Left ventricle myocardium inferior (tissue), 1 donor: ENCODE data around the gene TTF2. TPM values are rescaled to one million over a fixed set of nuclear protein-coding genes. Genes with fewer than 3 reads are reported as not detected.

ENCODE experiments used
- DNase-seq: peaks from one replicate; pipeline ENCODE4 v3.0.0-alpha.2; 2020
- H3K27ac ChIP-seq: fragments of 200-600 bp; replicated peaks from 2 replicates; pipeline ENCODE4 v1.8.0; 2021
- H3K27me3 ChIP-seq: fragments of 200-600 bp; 2 replicates; pipeline ENCODE4 v1.8.0; 2021; ENCODE audit warnings: low read depth
- H3K36me3 ChIP-seq: fragments of 200-600 bp; 2 replicates; pipeline ENCODE4 v1.8.0; 2021
- H3K4me1 ChIP-seq: fragments of 200-600 bp; 2 replicates; pipeline ENCODE4 v1.8.0; 2021
- H3K4me3 ChIP-seq: fragments of 200-600 bp; 2 replicates; pipeline ENCODE4 v1.8.0; 2021; ENCODE audit warnings: mild to moderate bottlenecking, moderate library complexity
- H3K9me3 ChIP-seq: fragments of 200-600 bp; replicated peaks from 2 replicates; pipeline ENCODE4 v1.8.0; 2021
- intact Hi-C: fragments of 100-400 bp; cut with micrococcal nuclease; formaldehyde crosslinking; loops from one replicate; pipeline ENCODE4 v1.11.0; 2022
- total RNA-seq: library from RNA; stranded (reverse); fragmentation: NEBNext Ultra II Directional; extraction: Animal tissue kit (Norgen Biotek cat#: 25700); gene quantifications from one replicate; pipeline ENCODE4 v1.2.1, GENCODE V29; 2021
- TF ChIP-seq, protein P1 (sequence below): fragments of 200-600 bp; IDR thresholded peaks from 2 replicates; pipeline ENCODE4 v1.8.0; 2021; ENCODE audit warnings: antibody characterized with exemption, mild to moderate bottlenecking, borderline replicate concordance
- donor health status: DM: no; HTN: yes; CAD: no; lungs with severe emphysema.

Gene TTF2
- total RNA-seq, 1 donor from 2014 or later, result 6.4 TPM

DNA sequence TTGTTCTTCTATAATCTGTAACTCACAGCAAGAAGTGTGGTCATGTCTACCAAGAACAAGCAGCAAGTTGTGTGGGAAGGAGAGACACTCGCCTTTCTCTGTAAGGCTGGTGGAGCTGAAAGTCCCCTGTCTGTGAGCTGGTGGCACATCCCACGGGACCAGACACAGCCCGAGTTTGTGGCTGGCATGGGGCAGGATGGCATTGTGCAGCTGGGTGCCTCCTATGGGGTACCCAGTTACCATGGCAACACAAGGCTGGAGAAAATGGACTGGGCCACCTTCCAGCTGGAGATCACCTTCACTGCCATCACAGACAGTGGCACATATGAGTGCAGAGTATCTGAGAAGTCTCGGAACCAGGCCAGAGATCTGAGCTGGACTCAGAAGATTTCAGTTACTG is 43.1 kb upstream of the TTF2 start:
- no peak overlapping the region for H3K4me3 ChIP-seq
- H3K4me1 ChIP-seq, result peaks cover 9% of the 10 kb centered on the region
- H3K9me3 ChIP-seq, result no peaks in the 10 kb centered on the region
- DNase-seq, result no peak
- H3K27me3 ChIP-seq, result no peaks in the 10 kb centered on the region
- no peaks in the 10 kb centered on the region for H3K36me3 ChIP-seq
- intact Hi-C loops, result no loop called here
- H3K27ac ChIP-seq, result peak overlapping the region; percentile 53
- TF ChIP-seq, protein P1, sequence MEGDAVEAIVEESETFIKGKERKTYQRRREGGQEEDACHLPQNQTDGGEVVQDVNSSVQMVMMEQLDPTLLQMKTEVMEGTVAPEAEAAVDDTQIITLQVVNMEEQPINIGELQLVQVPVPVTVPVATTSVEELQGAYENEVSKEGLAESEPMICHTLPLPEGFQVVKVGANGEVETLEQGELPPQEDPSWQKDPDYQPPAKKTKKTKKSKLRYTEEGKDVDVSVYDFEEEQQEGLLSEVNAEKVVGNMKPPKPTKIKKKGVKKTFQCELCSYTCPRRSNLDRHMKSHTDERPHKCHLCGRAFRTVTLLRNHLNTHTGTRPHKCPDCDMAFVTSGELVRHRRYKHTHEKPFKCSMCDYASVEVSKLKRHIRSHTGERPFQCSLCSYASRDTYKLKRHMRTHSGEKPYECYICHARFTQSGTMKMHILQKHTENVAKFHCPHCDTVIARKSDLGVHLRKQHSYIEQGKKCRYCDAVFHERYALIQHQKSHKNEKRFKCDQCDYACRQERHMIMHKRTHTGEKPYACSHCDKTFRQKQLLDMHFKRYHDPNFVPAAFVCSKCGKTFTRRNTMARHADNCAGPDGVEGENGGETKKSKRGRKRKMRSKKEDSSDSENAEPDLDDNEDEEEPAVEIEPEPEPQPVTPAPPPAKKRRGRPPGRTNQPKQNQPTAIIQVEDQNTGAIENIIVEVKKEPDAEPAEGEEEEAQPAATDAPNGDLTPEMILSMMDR, result no peak

DNA sequence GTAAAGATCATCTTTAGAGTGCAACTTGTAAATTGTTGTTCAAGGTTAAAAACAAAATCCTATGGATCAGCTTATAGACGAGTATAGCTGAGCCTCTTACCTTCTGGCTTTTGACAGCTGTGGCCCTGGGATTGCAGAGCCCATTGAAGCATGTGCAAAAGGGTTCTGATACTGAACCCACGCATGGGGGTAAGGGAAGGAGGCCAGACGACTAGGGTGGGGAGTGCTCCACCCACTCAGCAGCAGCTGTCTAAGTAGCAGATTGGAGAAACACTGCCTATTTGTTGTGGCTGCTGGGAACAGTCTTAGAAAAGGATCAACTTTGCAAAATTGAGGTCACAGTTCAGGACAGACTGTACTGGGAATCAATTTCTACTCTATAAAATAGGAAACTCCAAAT is 42.5 kb upstream of the TTF2 start:
- peak; percentile 46 for DNase-seq
- H3K27ac ChIP-seq, result peak overlapping the region; percentile 53
- intact Hi-C loops, result no loop called here

DNA sequence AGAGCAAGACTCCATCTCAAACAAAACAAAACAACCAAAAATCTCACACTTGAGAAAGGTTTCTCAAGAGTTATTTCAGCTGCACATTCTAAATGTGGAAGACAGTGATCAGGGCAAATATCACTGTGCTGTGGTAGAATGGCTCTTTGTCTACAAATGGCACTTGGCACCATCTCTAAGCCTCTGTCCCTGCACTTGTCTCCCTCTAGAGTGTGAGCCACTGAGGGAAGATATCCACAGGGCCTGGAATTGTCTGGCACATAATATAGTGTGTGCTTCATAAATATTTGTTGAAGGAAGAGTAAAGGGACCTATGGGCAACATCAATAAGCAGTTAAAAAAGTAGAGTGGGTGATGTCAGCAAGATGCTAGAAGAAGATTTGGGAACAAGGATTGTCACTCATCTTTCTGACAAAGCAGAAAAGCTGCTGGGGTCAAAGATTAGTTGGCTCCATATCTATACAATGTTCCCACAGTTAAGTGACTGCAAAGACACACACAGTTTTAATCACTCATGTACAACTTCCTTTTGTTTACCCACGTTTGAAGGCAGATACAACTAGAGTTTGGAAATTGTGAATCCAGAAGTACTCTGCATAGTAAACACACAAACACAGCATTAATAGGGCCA is 39.5 kb upstream of the TTF2 start:
- Histone ChIP-seq H3K27me3 (no peaks in the 10 kb centered on the region), H3K4me1 (peaks cover 11% of the 10 kb centered on the region), H3K4me3 (no peak overlapping the region), H3K27ac (no peak overlapping the region), H3K9me3 (no peaks in the 10 kb centered on the region), H3K36me3 (no peaks in the 10 kb centered on the region)
- TF ChIP-seq, protein P1, result no peak
- DNase-seq, result no peak
- intact Hi-C loops, result no loop called here

More for the DNA sequence above, 42.5 kb upstream of the TTF2 start:
- Histone ChIP-seq H3K4me3 (no peak overlapping the region), H3K27me3 (no peaks in the 10 kb centered on the region), H3K36me3 (no peaks in the 10 kb centered on the region), H3K9me3 (no peaks in the 10 kb centered on the region), H3K4me1 (peaks cover 9% of the 10 kb centered on the region)
- TF ChIP-seq, protein P1, result no peak

DNA sequence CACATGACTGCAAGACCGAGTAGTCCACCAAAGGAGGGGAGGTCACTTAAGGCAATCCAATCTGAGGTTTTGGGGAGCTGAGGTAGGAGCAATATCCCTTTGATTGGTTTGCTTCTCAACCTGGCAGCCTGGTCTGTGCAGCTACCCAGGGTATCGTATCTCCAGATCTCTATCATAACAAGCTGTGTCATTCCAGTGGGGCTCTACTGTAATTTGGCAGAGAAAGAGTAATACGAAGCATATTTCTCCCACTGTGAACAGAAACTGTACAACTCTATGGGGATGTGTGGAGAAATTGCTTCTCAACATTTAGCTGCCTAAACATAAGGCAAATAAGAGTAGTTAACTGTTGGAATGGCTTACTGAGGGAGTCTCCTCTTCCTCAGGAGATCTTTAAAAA is 38.0 kb upstream of the TTF2 start:
- TF ChIP-seq, protein P1, result no peak
- no peak overlapping the region for H3K4me3 ChIP-seq
- H3K4me1 ChIP-seq, result peaks cover 25% of the 10 kb centered on the region
- no peaks in the 10 kb centered on the region for H3K27me3 ChIP-seq
- intact Hi-C loops, result no loop called here
- no peak for DNase-seq
- H3K27ac ChIP-seq, result no peak overlapping the region
- no peaks in the 10 kb centered on the region for H3K9me3 ChIP-seq
- no peaks in the 10 kb centered on the region for H3K36me3 ChIP-seq

DNA sequence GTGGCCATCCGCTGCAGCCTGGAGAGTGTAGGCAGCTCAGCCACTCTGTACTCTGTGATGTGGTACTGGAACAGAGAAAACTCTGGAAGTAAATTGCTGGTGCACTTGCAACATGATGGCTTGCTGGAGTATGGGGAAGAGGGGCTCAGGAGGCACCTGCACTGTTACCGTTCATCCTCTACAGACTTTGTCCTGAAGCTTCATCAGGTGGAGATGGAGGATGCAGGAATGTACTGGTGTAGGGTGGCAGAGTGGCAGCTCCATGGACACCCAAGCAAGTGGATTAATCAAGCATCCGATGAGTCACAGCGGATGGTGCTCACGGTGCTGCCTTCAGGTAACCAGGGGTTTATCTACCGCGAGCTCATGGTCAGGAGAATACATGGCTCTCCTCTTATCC is 34.6 kb upstream of the TTF2 start:
- no peaks in the 10 kb centered on the region for H3K27me3 ChIP-seq
- no peak for DNase-seq
- no peaks in the 10 kb centered on the region for H3K9me3 ChIP-seq
- no peak overlapping the region for H3K27ac ChIP-seq
- no peaks in the 10 kb centered on the region for H3K36me3 ChIP-seq
- TF ChIP-seq, protein P1, result no peak
- H3K4me1 ChIP-seq, result peaks cover 17% of the 10 kb centered on the region
- intact Hi-C loops, result no loop called here
- H3K4me3 ChIP-seq, result no peak overlapping the region
